Stimulated activated CD4-positive, alpha-beta T cell treated with anti-CD3 and anti-CD28 coated beads, Interleukin-1b, Interleukin-23, amount 100 ng/mL, for 48 hours (primary cell): ENCODE data around the gene C19orf38.
"Not testable (repeated sequence)": the region's sequence is repeated elsewhere in the genome, so short reads cannot be mapped to it uniquely, and the experiment has no call there.

Source experiments
- DNase-seq: peaks from one replicate; pipeline ENCODE4 v3.0.0-alpha.2; 2020

Gene C19orf38

DNA sequence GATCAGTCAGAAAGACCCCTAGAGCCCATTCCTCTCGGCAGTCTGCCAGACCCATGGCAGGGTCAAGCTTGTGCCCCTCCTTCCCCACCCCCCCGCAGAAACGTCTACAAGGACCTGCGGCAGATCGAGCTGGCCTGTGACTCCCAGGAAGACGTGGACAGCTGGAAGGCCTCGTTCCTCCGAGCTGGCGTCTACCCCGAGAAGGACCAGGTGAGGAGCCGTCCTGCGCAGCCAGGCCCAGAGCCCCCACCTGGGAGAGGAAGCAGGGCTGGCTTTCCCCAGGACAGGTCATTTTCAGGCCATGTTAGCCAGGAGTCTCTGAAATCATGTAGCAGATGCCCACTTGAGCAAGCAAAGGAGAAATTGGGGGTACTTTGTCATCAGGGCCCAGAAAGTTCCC, 24.5 kb upstream of the C19orf38 start:
- no peak for DNase-seq

DNA sequence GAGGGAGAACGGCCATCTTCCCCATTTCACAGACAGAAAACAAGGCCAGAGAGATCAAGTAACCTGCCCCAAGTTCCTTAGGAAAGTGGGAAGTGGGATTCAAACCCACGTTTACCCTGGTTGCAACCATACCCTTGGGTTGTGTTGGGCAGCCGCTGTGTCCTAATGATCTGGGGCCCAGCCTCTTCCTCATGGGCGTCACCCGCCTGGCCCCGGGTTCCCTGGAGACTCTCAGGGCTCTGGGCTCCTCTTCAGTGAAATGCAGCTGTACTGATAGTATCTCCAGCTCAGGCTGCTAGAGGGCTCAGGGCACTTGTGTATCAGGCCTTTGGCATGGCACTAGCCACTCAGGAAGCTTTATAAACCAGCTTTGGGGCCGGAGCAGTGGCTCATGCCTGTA, 22.0 kb upstream of the C19orf38 start:
- no peak for DNase-seq

DNA sequence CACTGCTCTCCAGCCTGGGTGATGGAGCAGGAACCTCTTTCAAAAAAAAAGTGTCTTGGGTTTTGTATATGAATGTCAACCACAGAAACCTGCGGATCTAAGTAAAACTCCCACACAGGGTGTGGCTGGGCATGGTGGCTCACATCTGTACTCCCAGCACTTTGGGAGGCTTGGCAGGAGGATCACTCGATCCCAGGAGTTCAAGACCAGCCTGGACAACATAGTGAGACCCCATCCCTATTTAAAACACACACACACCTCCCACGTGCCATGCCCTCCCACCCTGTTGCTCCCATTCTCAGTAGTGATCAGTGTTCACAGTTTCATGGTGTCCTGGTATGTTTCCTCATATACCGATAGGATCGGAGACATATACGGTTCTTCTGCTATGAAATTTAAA, 21.4 kb upstream of the C19orf38 start:
- no peak for DNase-seq

DNA sequence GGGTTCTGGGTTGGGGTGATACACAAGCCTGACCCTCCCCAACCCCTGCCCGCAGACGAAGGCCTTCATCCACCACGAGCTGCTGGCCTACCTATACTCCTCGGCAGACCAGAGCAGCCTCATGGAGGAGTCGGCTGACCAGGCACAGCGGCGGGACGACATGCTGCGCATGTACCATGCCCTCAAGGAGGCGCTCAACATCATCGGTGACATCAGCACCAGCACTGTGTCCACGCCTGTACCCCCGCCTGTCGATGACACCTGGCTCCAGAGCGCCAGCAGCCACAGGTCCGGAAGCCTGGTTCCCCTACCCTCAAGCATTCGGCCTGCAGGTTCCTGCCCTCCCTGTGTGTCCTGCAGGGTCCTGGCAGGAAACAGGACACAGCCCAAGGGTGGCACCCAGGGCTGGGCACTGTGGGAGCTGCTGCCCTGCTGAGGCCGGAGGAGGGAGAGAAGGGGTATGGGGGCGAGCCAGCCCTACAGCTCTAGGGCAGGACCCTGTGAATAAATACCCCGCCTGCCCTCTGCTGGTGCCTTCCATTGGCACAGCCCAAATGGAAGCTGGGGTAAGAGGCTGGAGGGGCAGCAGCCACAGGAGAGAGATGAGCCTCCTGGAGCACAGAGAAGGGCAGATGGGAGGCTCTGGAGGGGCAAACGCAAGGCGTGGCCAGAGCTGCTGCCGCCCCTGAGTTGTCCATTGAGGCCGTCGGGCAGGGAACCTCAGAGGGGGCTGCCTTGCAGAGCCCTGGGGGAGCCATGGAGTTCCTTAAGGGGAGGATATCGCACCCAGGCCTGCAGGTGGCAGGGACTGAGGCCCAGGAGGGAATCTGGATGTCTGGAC, 19.0 kb upstream of the C19orf38 start:
- no peak for DNase-seq

DNA sequence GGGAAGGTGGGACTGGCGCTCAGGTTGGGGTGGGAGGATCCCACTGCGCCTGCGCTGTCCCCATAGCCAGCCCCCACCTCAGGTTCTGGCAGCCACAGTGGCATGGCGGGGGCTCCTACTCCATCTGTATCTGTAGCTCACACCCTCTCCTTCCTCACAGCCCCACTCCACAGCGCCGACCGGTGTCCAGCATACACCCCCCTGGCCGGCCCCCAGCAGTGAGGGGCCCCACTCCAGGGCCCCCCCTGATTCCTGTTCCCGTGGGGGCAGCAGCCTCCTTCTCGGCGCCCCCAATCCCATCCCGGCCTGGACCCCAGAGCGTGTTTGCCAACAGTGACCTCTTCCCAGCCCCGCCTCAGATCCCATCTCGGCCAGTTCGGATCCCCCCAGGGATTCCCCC, 18.2 kb upstream of the C19orf38 start:
- no peak for DNase-seq

DNA sequence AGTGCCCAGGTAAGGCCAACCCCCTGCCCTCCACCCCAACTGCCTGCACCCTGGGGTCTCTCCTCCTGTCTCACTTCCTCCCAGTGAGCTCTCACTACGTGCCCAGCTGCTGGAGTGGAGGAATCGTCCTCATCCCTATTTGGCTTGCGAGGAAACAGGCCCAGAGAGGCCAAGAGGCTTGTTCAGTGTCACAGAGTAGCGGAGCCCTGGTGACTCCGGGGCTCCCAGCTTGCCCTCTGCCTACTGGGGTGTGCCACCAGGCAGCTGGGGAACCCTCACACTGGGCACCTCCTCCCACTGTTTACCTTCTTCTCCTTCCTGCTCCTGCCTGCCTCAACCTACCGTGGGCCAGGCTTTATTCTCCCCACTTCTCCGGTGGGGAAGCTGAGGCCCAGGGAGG, 17.8 kb upstream of the C19orf38 start:
- DNase-seq, result no peak

DNA sequence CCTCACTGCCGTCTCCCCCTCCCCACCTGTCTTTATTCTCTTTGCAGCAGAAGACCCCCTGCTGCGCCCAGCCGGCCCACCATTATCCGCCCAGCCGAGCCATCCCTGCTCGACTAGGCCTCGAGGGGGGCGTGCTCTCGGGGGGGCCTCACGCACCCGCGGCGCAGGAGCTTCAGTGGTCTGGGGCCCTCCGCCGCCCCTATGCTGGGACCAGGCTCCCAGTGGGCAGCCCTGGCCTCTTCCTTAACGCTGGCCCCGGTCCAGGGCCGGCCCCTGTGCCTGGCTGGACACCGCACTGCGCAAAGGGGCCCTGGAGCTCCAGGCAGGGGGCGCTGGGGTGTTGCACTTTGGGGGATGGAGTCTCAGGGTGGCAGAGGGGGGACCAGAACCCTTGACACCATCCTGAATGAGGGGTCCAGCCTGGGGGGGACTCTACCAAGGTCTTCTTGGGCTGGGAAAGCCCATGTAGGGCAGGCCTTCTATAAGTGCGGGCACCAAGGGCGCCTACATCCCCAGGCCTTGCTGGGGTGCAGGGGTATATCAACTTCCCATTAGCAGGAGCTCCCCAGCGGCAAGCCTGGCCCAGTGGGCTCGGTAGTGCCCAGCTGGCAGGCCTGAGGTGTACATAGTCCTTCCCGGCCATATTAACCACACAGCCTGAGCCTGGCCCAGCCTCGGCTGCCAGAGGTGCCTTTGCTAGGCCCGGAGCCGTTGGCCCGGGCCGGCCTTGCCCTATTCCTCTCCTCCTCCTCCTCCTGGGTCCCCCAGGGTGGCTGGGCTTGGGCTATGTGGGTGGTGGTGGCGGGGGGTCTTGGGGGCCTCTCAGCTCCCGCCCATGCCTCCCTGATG, 17.1 kb upstream of the C19orf38 start:
- DNase-seq, result no peak

DNA sequence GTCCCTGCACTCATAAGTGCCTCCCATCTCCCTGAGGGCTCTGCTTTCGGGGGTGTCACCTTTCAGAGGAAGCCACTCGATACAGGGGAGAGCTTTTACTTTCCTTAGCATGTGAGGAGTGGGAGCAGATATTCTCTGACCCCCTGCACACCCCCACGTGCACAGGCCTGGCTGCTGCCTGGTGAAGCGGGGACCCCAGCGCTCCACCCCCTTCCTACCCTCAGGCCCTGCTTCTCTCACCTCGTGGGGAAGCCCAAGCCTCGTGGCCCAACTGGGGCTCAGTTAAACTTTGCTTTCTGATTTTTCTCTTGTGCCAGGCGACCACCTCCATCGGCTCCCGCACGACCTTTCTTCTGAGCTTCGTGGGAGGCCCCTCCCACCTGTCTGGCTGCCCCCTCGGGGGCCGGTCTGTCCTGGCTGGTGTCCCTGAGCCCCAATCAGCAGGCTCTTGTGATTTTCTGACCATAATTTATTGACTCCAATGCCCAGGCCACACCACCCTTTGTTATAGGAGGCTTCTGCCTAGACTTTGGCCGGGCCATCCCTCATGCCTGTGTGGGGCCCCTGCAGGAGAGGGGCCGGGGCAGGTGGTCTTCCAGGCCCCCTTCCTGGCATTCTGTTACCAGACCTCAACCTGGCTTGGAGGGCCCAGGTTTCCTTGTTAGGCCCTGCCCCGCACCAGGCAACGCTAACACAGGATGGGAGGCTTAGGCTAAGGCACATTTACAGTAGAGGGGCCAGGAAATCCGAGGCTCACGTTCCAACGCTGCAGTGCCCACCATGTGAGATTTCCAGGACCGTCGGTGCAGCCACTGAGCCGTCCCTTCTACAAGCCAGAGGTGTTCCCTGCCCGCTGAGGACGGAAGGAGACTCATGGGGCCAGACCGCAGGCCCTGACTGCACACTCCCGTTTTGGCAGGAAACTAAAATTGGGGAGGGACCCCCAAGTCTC, 16.0 kb upstream of the C19orf38 start:
- no peak for DNase-seq

DNA sequence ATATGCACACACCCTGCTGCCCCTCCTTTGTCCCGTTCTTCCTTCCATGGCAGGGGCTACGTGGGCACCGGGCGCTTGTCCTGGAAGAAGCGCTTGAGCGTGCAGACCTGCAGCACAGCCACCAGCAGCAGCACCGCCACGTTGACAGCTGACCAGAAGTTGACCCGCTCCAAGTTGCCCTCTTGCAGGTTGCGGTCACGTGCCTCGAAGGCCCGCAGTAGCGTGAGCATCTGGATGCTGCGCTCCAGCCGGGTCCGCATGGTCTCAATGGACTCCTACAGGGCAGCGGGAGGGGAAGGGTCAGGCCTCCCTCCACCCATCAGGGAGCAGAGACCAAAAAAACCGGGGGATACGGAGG, 15.3 kb upstream of the C19orf38 start:
- DNase-seq, result no peak

DNA sequence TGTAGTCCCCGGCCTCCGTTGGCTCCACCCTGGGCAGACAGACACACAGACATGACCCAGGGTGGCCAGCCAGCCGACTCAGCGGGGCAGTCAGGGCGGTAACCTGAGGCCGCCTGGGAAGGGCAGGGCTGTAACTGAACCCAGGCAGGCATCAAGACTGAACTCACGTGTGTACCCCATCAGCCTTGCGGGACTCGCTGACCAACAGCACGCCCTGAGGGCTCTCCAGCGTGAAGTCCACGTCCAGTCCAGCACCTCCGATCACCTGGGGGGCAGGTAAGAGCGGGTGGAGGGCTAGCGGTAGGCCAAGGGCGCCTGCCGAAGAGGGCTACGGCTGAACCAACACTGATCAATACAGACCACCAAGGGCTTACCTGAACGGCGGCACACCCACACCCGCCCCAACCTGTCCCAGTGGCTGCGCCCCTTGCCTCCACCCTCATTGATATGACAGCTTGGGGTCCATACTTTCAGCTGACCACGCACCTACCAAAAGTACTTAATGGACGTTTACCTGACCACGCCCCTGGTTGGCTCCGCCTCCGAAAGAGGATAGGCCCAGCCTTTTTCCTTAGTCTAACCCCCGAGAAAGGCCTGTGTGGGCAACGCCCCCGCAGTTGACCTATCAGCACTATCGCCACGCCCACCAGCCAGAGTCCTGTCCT, 13.0 kb upstream of the C19orf38 start:
- DNase-seq, result no peak

DNA sequence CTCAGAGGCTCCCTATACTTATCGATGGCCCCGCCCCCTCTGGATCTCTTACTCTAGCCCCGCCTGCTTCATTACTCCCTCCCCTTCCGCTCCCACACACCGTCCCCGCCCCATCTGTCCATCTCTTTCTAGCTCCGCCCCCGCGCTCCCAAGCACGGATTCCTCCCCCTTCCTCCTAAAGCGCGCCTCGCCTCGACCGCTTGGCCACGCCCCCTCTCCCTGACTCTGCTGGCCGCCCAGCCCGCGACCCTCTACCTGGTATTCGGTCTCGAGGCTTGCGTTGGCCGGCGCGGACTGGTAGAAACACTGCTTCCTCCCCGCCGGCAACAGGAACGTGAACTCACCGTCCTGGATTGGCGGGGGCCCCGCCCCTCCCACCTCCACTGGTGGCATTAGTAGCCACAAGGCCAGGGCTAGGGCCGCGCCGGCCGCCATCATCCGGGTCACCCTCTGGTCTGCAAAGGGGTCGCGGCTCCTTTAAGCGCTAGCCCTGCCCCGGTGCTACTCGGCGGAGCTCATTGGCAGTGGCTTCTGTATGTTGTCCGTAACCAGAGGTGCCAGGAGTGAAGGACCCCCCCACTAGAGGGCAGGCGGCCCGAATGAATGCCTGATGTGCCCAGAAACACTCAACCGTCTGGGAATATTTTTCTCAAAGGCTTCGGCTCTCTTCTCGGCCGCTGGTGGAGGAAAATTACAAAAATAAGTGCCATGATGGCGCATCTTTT, 12.3 kb upstream of the C19orf38 start, which contains the start of gene TMED1:
TSS of gene TMED1 (minus strand) at position 459 of the 725 bp plus-strand sequence. CDS start at position 438, 21 bp downstream.
- peak; percentile 99 for DNase-seq

DNA sequence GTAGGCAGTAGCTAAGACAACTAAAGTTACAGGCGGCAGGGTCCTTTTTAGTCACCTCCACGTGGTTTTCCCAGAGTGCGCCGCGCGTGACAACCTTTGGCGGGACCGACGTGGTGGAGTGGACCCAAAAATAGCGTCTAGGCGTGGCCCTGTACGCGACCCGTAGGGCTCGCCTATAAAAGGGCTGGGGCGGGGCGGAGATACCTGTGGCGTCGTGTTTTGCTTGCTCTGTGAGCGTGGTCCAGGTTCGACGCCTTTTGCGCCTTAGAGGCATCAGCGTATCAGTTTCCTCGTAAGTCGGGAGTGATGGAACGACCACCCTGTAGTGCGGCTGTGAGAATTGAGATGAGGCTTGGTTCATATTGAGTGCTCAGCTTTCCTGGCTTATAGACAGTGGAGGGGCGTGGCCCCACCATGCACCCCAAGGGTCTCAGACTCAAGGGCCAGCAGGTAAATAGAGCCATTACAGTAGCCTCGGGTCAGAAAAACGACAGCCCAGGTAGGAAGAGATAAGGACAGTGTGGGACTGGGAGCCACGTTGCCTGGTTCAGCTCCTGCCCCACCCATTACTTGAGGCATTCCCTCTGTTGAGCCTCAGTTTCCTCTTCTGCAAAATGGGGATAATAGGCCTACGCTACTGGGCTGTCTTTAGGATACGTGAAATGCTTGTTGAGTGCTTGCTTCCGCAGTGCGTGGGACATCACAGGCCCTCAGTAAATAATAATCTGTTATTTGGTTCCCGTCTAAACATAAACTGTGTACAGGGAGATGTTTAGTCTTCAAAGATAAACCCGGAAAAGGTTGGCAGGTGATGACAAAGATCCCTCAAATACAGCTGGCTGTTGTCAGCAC, 11.5 kb upstream of the C19orf38 start:
- DNase-seq, result peak; percentile 93

DNA sequence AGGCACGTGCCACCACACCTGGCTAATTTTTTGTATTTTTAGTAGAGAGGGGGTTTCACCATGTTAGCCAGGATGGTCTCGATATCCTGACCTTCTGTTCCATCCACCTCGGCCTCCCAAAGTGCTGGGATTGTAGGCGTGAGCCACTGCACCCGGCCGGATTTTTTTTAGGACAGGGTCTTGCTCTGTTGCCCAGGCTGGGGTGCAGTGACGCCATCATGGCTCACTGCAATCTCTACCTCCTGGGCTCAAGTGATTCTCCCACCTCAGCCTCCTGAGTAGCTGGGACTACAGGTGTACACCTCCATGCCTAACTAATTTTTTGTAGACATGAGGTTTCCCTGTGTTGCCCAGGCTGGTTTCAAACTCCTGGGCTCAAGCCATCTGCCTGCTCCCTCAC, 10.6 kb upstream of the C19orf38 start:
- not testable (repeated sequence) for DNase-seq

DNA sequence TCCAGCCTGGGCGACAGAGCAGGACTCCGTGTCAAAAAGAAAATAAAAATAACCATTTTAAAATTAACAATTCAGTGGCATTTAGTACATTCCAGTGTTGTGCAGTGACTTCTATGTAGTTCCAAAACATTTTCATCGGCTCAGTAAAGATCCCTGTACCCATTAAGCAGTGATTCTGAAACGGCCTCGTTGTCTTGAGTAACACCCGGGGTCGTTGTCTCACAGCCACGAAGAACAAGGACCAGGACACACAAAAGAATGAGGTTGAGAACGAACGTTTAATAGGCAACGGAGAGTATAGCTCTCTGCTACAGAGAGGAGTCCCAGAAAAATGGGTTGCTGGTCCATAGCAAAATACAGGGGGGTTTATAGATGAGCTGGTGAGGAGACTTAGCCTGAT, 9.8 kb upstream of the C19orf38 start:
- DNase-seq, result no peak

DNA sequence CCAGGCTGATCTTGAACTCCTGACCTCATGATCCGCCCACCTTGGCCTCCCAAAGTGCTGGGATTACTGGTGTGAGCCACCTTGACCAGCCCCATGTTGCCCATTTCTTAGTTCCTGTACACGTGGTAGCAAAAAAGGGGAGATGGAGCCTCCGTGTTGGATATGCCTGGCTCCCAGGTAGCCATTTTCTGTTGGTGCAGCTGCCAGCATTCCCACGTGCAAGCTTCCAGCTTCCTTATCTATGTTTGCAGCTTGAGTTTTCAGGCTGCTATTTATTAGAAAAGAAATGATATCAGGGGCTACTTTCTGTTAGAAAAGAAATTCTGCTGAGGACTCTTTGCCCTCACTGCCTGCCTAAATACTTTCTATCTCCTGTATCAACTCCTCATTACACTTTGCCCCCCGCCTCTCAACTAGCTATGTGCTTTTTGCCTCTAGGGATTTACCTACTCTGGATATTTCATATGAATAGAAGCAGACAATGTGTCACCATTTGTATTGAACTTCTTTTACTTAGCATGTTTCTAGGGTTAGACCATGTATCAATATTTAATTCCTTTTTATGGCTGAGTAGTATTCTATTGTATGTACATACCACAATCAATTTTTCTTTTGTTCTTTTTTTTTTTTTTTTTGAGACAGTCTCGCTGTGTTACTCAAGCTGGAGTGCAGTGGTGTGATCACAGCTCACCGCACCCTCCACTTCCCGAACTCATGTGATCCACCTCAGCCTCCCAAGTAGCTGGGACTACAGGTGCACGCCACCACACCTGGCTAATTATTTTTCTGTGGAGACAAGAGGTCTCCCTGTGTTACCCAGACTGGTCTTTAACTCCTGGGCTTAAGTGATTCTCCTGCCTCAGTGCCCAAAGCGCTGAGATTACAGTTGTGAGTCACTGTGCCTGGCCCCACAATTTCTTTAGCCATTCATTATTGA, 8.8 kb upstream of the C19orf38 start:
- no peak for DNase-seq

DNA sequence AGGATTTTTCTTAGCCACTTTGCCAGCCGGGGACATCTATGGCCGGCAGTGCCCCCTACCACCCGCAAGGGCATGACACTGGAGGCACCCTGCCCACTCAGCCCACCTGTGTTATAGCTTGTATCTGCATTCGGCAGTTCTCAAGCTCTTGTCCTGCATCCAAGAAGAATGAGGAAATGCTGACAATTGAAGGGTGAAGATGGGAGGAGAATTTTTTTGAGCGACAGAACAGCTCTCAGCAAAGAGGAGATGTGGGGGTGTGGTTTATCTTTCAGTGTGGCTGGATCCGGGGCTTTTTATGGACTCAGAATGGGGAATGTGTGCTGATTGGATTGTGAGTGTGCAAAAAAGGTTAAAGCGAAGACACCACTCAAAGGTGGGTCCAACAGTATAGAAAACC, 5.4 kb upstream of the C19orf38 start:
- DNase-seq, result no peak

DNA sequence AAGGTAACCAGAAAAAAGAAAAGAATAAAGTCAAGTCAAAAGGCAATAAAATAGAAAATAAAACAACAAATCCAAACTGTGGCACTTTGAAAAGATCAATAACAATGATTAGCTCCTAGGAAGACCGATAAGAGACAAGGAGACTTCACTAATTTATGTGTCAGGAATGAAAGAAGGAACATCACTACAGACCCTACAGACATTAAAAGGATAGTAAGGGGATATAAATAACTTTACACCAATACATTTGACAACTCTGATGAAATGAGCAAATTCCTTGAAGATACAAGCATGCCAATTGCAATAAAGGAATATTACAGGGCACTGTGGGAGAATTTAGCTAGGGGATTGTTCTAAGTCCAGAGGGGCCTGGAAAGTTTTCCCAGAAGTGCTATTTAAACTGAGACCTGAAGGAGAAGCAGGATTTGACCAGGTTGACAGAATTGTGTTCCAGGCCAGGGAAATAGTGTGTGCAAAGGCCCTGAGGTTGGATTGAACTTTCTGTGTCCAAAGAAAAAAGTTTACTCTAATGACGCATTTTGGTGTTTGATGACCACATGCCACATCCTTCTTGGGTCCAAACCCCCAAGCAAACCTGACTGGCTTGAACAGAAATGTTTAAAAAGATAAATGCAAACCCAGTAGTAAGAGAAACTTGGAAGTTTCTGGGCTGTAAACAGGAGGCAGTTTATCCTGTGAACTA, 1.6 kb upstream of the C19orf38 start:
- no peak for DNase-seq

DNA sequence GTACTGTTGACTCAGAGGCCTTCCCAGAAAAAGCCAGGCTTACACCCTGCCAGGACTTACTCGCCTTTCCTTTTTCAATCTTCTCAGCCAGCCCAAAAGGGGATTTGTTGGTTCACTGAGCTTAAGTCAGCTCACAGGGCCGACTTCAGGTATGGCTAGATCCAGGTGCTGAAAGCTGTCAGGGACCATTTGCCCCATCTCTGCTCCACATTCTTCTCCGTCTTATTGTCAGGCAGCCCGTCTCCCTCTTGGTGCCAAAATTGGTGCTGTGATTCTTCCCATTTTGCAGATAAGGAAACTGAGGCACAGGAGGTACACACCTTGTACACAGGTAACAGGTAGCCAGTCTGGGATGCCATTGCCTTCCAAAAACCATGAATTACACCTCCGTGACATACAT, 2.4 kb downstream of the C19orf38 start:
- DNase-seq, result no peak
